CD4-positive, alpha-beta T cell treated with Interleukin-1 beta for 1 hour (primary cell): Measurements from ENCODE around the gene ST6GALNAC1.
A peak's percentile ranks its signal among the peaks of the same experiment; 100 is the strongest.
"Not testable (repeated sequence)": the region's sequence is repeated elsewhere in the genome, so short reads cannot be mapped to it uniquely, and the experiment has no call there.

Experiments
- DNase-seq, 2 donors: peaks; one replicate each; pipeline ENCODE4 v3.0.0-alpha.2; 2020 to 2022

Gene ST6GALNAC1

GRCh38 chr17:76640550-76641380 lies 2.8 kb downstream of the ST6GALNAC1 start:
- DNase-seq: no peak

- DNase-seq: no peak
Observed at GRCh38 chr17:76638263-76638662, 5.3 kb downstream of the ST6GALNAC1 start.

GRCh38 chr17:76636486-76637206 lies 6.9 kb downstream of the ST6GALNAC1 start:
- DNase-seq: not testable (repeated sequence)

GRCh38 chr17:76635659-76636360 lies 7.7 kb downstream of the ST6GALNAC1 start:
- DNase-seq: no peak

GRCh38 chr17:76635039-76635438 lies 8.5 kb downstream of the ST6GALNAC1 start:
- no peak for DNase-seq

GRCh38 chr17:76633628-76634328 lies 9.8 kb downstream of the ST6GALNAC1 start:
- no peak for DNase-seq

- DNase-seq: no peak
Observed at GRCh38 chr17:76631821-76632565, 11.6 kb downstream of the ST6GALNAC1 start.

- DNase-seq: no peak
Observed at GRCh38 chr17:76630151-76630550, 13.4 kb downstream of the ST6GALNAC1 start.

GRCh38 chr17:76627510-76627909 lies 16.0 kb downstream of the ST6GALNAC1 start:
- no peak for DNase-seq

GRCh38 chr17:76626442-76626841 lies 17.1 kb downstream of the ST6GALNAC1 start:
- no peak for DNase-seq

GRCh38 chr17:76625496-76625895 lies 18.1 kb downstream of the ST6GALNAC1 start:
- no peak for DNase-seq

GRCh38 chr17:76623271-76624146 lies 20.0 kb downstream of the ST6GALNAC1 start:
- DNase-seq: peak; percentile 78 to 79

- no peak for DNase-seq
Observed at GRCh38 chr17:76617838-76618237, 25.7 kb downstream of the ST6GALNAC1 start.

GRCh38 chr17:76614912-76615617 lies 28.5 kb downstream of the ST6GALNAC1 start:
- DNase-seq: no peak

- DNase-seq: peak in 1 of 2 donors; percentile 29
Observed at GRCh38 chr17:76614064-76614759, 29.3 kb downstream of the ST6GALNAC1 start.

- DNase-seq: no peak
Observed at GRCh38 chr17:76612977-76613851, 30.3 kb downstream of the ST6GALNAC1 start.

GRCh38 chr17:76612465-76612864 lies 31.1 kb downstream of the ST6GALNAC1 start:
- DNase-seq: no peak

GRCh38 chr17:76611758-76612157 lies 31.8 kb downstream of the ST6GALNAC1 start:
- no peak for DNase-seq
